ENCODE data around the gene TMEM9. TPM values are rescaled to one million over a fixed set of nuclear protein-coding genes. Genes with fewer than 3 reads are reported as not detected.
"Not testable (repeated sequence)": the region's sequence is repeated elsewhere in the genome, so short reads cannot be mapped to it uniquely, and the experiment has no call there.

The TMEM9 gene
- total RNA-seq, 1 experiment from 2014 or later = 228 TPM

GRCh38 chr1:201167041-201167991 is 13.0 kb upstream of the TMEM9 start:
- Histone ChIP-seq H3K27me3 (ENCODE audit: control insufficient read depth, insufficient read depth, low read length) (peaks cover 2% of the 10 kb centered on the region; the same call in 1 of the 2 replicates), H3K4me3 (ENCODE audit: insufficient read depth, low read depth, low read length) (no peak overlapping the region), H3K36me3 (replicated peaks; ENCODE audit: control insufficient read depth, insufficient read depth, low read length) (no peaks in the 10 kb centered on the region)
- DNase-seq = no peak

- Histone ChIP-seq H3K27me3 (ENCODE audit: control insufficient read depth, insufficient read depth, low read length) (no peaks in the 10 kb centered on the region; the same call in 1 of the 2 replicates), H3K4me3 (ENCODE audit: insufficient read depth, low read depth, low read length) (no peak overlapping the region), H3K36me3 (replicated peaks; ENCODE audit: control insufficient read depth, insufficient read depth, low read length) (no peaks in the 10 kb centered on the region)
- DNase-seq = no peak
Observed at GRCh38 chr1:201164645-201165044, 10.4 kb upstream of the TMEM9 start.

GRCh38 chr1:201163707-201164106 is 9.4 kb upstream of the TMEM9 start:
- H3K4me3 ChIP-seq (ENCODE audit: insufficient read depth, low read depth, low read length) = no peak overlapping the region
- no peaks in the 10 kb centered on the region for H3K27me3 ChIP-seq (ENCODE audit: control insufficient read depth, insufficient read depth, low read length)
- DNase-seq = no peak
- H3K36me3 ChIP-seq (replicated peaks; ENCODE audit: control insufficient read depth, insufficient read depth, low read length) = no peaks in the 10 kb centered on the region

- not testable (repeated sequence) for H3K27me3 ChIP-seq (ENCODE audit: control insufficient read depth, insufficient read depth, low read length); DNase-seq; H3K4me3 ChIP-seq (ENCODE audit: insufficient read depth, low read depth, low read length); H3K36me3 ChIP-seq (replicated peaks; ENCODE audit: control insufficient read depth, insufficient read depth, low read length)
Observed at GRCh38 chr1:201163036-201163435, 8.8 kb upstream of the TMEM9 start.

- DNase-seq = no peak
- H3K36me3 ChIP-seq (replicated peaks; ENCODE audit: control insufficient read depth, insufficient read depth, low read length) = no peaks in the 10 kb centered on the region
- no peak overlapping the region for H3K4me3 ChIP-seq (ENCODE audit: insufficient read depth, low read depth, low read length)
- H3K27me3 ChIP-seq (ENCODE audit: control insufficient read depth, insufficient read depth, low read length) = no peaks in the 10 kb centered on the region; the same call in 1 of the 2 replicates
Observed at GRCh38 chr1:201157949-201158348, 3.7 kb upstream of the TMEM9 start.

- H3K36me3 ChIP-seq (replicated peaks; ENCODE audit: control insufficient read depth, insufficient read depth, low read length) = peaks cover 4% of the 10 kb centered on the region; the same call in 1 of the 2 replicates
- H3K27me3 ChIP-seq (ENCODE audit: control insufficient read depth, insufficient read depth, low read length) = no peaks in the 10 kb centered on the region; the same call in 1 of the 2 replicates
- no peak overlapping the region for H3K4me3 ChIP-seq (ENCODE audit: insufficient read depth, low read depth, low read length)
- DNase-seq = no peak
Observed at GRCh38 chr1:201156819-201157218, 2.5 kb upstream of the TMEM9 start.

- DNase-seq = no peak
- Histone ChIP-seq H3K4me3 (ENCODE audit: insufficient read depth, low read depth, low read length) (no peak overlapping the region), H3K27me3 (ENCODE audit: control insufficient read depth, insufficient read depth, low read length) (no peaks in the 10 kb centered on the region; the same call in 1 of the 2 replicates), H3K36me3 (replicated peaks; ENCODE audit: control insufficient read depth, insufficient read depth, low read length) (peaks cover 8% of the 10 kb centered on the region; the same call in 1 of the 2 replicates)
Observed at GRCh38 chr1:201156346-201156745, 2.1 kb upstream of the TMEM9 start.

GRCh38 chr1:201155354-201155753 is 1.1 kb upstream of the TMEM9 start:
- DNase-seq = no peak
- H3K4me3 ChIP-seq (ENCODE audit: insufficient read depth, low read depth, low read length) = no peak overlapping the region
- H3K36me3 ChIP-seq (replicated peaks; ENCODE audit: control insufficient read depth, insufficient read depth, low read length) = peaks cover 15% of the 10 kb centered on the region
- H3K27me3 ChIP-seq (ENCODE audit: control insufficient read depth, insufficient read depth, low read length) = no peaks in the 10 kb centered on the region; the same call in 1 of the 2 replicates

- Histone ChIP-seq H3K4me3 (ENCODE audit: insufficient read depth, low read depth, low read length) (peak overlapping the region; percentile 69), H3K36me3 (replicated peaks; ENCODE audit: control insufficient read depth, insufficient read depth, low read length) (peaks cover 28% of the 10 kb centered on the region), H3K27me3 (ENCODE audit: control insufficient read depth, insufficient read depth, low read length) (no peaks in the 10 kb centered on the region; the same call in 1 of the 2 replicates)
- DNase-seq = no peak
Observed at GRCh38 chr1:201153474-201154388, 543 bp downstream of the TMEM9 start.

GRCh38 chr1:201149400-201149799 is 4.9 kb downstream of the TMEM9 start:
- Histone ChIP-seq H3K27me3 (ENCODE audit: control insufficient read depth, insufficient read depth, low read length) (no peaks in the 10 kb centered on the region), H3K36me3 (replicated peaks; ENCODE audit: control insufficient read depth, insufficient read depth, low read length) (peaks cover 62% of the 10 kb centered on the region), H3K4me3 (ENCODE audit: insufficient read depth, low read depth, low read length) (no peak overlapping the region)
- peak; percentile 62 for DNase-seq

GRCh38 chr1:201147396-201148015 is 6.8 kb downstream of the TMEM9 start:
- H3K27me3 ChIP-seq (ENCODE audit: control insufficient read depth, insufficient read depth, low read length) = no peaks in the 10 kb centered on the region
- H3K36me3 ChIP-seq (replicated peaks; ENCODE audit: control insufficient read depth, insufficient read depth, low read length) = peaks cover 78% of the 10 kb centered on the region
- H3K4me3 ChIP-seq (ENCODE audit: insufficient read depth, low read depth, low read length) = no peak overlapping the region
- DNase-seq = no peak

GRCh38 chr1:201146626-201147390 is 7.5 kb downstream of the TMEM9 start:
- peaks cover 83% of the 10 kb centered on the region for H3K36me3 ChIP-seq (replicated peaks; ENCODE audit: control insufficient read depth, insufficient read depth, low read length)
- no peak for DNase-seq
- no peak overlapping the region for H3K4me3 ChIP-seq (ENCODE audit: insufficient read depth, low read depth, low read length)
- no peaks in the 10 kb centered on the region for H3K27me3 ChIP-seq (ENCODE audit: control insufficient read depth, insufficient read depth, low read length)

- DNase-seq = no peak
- Histone ChIP-seq H3K27me3 (ENCODE audit: control insufficient read depth, insufficient read depth, low read length) (no peaks in the 10 kb centered on the region), H3K36me3 (replicated peaks; ENCODE audit: control insufficient read depth, insufficient read depth, low read length) (peaks cover 83% of the 10 kb centered on the region), H3K4me3 (ENCODE audit: insufficient read depth, low read depth, low read length) (no peak overlapping the region)
Observed at GRCh38 chr1:201145816-201146215, 8.5 kb downstream of the TMEM9 start.
